ENCODE data around the gene CYB561D2.

DNA sequence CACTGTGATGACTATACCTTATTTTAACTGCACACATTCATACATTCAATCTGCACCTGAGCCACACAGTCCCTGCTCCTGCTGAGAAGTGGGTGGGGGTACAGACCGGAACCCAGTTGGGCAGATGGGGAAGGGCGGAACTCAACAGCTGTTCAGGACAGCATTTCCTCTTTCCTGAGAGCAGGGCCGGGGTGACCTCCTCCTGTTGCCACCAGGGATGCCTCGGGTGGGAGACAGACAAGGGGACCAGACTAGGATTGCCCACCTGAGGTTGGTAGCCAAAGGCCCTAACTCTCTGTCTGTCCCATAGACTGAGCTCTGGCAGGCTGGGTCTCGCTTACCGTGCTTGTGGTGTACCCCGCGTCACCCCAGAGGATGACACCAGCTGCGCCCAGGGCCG, 32.0 kb upstream of the CYB561D2 start:
- TF ChIP-seq MXI1 (IDR thresholded peaks at IDR 0.05; ENCODE audit: low read depth, low read length) = no peak
- no peak for TF ChIP-seq GABPA (IDR thresholded peaks at IDR 0.05; ENCODE audit: low read depth)
- no peak for TF ChIP-seq NFIC (IDR thresholded peaks at IDR 0.05; ENCODE audit: low read depth, low read length)
- TF ChIP-seq SPI1 (IDR thresholded peaks at IDR 0.05; ENCODE audit: borderline replicate concordance, insufficient read depth, low read depth, low read length) = no peak
- TF ChIP-seq SIX5 (IDR thresholded peaks at IDR 0.05; ENCODE audit: low read depth, low read length, severe bottlenecking) = no peak
- TF ChIP-seq KLF5 (IDR thresholded peaks at IDR 0.05; ENCODE audit: partially characterized antibody) = no peak

Data from GM12878 (cell line).